HCT116 (cell line): ENCODE data around the gene HAX1. TPM values are rescaled to one million over a fixed set of nuclear protein-coding genes. Genes with fewer than 3 reads are reported as not detected.
"Not testable (repeated sequence)": the region's sequence is repeated elsewhere in the genome, so short reads cannot be mapped to it uniquely, and the experiment has no call there.

Source experiments
- ATAC-seq: fragments of 200-7000 bp; cut with Tn5 transposase; 2 replicates; pipeline ENCODE4 v1.9.1; 2020; ENCODE audit warnings: mild to moderate bottlenecking, moderate library complexity
- BruUV-seq: library from RNA; stranded (reverse); fragments of 400-500 nt; replicated peaks from 2 replicates; lab custom pipeline; 2021; lab: Mats Ljungman, UMichigan
- CTCF ChIA-PET: fragments of 300-600 bp; sonication (Branson Sonifier 250); formaldehyde crosslinking; loops from one replicate; lab custom pipeline; 2021; ENCODE audit warnings: antibody characterized with exemption; lab: Charles Lee
- POLR2A ChIA-PET: fragments of 300-600, 350-600 bp; sonication (Branson Sonifier 250); formaldehyde crosslinking; loops from one replicate; lab custom pipeline; 2021; ENCODE audit warnings: antibody characterized with exemption; lab: Charles Lee
- RAD21 ChIA-PET, 2 experiments: fragments of 300-600 bp; sonication (Branson Sonifier 250); formaldehyde crosslinking; loops; one replicate each; lab custom pipeline; 2023; ENCODE audit warnings: low total read pairs in 2 of 2; ENCODE audit not compliant: uncharacterized antibody in 2 of 2, unreplicated experiment in 2 of 2, low non-redundant PET in 1 of 2; lab: Charles Lee
- DNase-seq: peaks from one replicate; pipeline ENCODE4 v3.0.0-alpha.2; 2010; ENCODE audit warnings: low read depth, low spot score
- H2AFZ ChIP-seq: fragments of 200-600 bp; shearing (Covaris generic), sonication (generic); 2 replicates; pipeline ENCODE4 v1.6.1; 2017; ENCODE audit warnings: low read depth, mixed run types, mixed read lengths, antibody characterized with exemption, low read length; ENCODE audit not compliant: poor library complexity, severe bottlenecking
- H3K27ac ChIP-seq: 2 replicates; pipeline ENCODE4 v1.5.1; 2012; ENCODE audit warnings: low read depth, low read length
- H3K27me3 ChIP-seq: fragments of 200-600 bp; sonication (generic); 2 replicates; pipeline ENCODE4 v1.6.1; 2016; ENCODE audit warnings: mixed run types, low read length, mixed read lengths; ENCODE audit not compliant: insufficient read depth
- H3K36me3 ChIP-seq, 2 experiments: fragments of 200-500 bp in 1 of 2; fragments of 200-600 bp in 1 of 2; sonication (Bioruptor generic) in 1 of 2; sonication (generic) in 1 of 2; 2 replicates each; pipeline versions ENCODE4 v1.5.1 to v1.6.1; 2014 to 2016; ENCODE audit warnings: low read length in 2 of 2, inconsistent platforms in 1 of 2, mixed read lengths in 1 of 2, mixed run types in 1 of 2; ENCODE audit not compliant: insufficient read depth in 2 of 2, control insufficient read depth in 1 of 2
- H3K4me1 ChIP-seq, 2 experiments: fragments of 200-600 bp in 1 of 2; sonication (generic) in 1 of 2; 2 replicates each; pipeline versions ENCODE4 v1.5.1 to v1.6.1; 2012 to 2017; ENCODE audit warnings: low read length in 2 of 2, inconsistent platforms in 1 of 2, mild to moderate bottlenecking in 1 of 2, mixed read lengths in 1 of 2, mixed run types in 1 of 2, moderate library complexity in 1 of 2; ENCODE audit not compliant: insufficient read depth in 2 of 2, control insufficient read depth in 1 of 2
- H3K4me2 ChIP-seq: fragments of 200-600 bp; sonication (generic); 2 replicates; pipeline ENCODE4 v1.6.1; 2017; ENCODE audit warnings: mixed run types, low read length, mixed read lengths
- H3K4me3 ChIP-seq, 2 experiments: fragments of 200-600 bp in 1 of 2; sonication (generic) in 1 of 2; replicated peaks in 1 of 2; 2 replicates each; pipeline ENCODE4 v1.5.1; 2011 to 2016; ENCODE audit warnings: low read length in 2 of 2, control low read depth in 1 of 2, low read depth in 1 of 2, mild to moderate bottlenecking in 1 of 2, mixed read lengths in 1 of 2, mixed run types in 1 of 2
- H3K79me2 ChIP-seq: fragments of 200-600 bp; sonication (generic); 2 replicates; pipeline ENCODE4 v1.6.1; 2017; ENCODE audit warnings: mild to moderate bottlenecking, mixed run types, low read length, moderate library complexity, mixed read lengths; ENCODE audit not compliant: insufficient read depth
- H3K9ac ChIP-seq: fragments of 200-600 bp; sonication (generic); 2 replicates; pipeline ENCODE4 v1.6.1; 2016; ENCODE audit warnings: low read length, mixed read lengths
- H3K9me2 ChIP-seq: fragments of 200-600 bp; sonication (generic), shearing (Covaris generic); 2 replicates; pipeline ENCODE4 v1.6.1; 2017; ENCODE audit warnings: mixed run types, mild to moderate bottlenecking, moderate library complexity; ENCODE audit not compliant: insufficient read depth
- H3K9me3 ChIP-seq, 2 experiments: fragments of 200-500 bp in 1 of 2; fragments of 200-600 bp in 1 of 2; sonication (Bioruptor generic) in 1 of 2; sonication (generic) in 1 of 2; 2 replicates each; pipeline ENCODE4 v1.6.1; 2014 to 2017; ENCODE audit warnings: low read length in 2 of 2, mixed read lengths in 2 of 2, inconsistent platforms in 1 of 2, low read depth in 1 of 2, mild to moderate bottlenecking in 1 of 2, mixed run types in 1 of 2, moderate library complexity in 1 of 2; ENCODE audit not compliant: control insufficient read depth in 1 of 2, insufficient read depth in 1 of 2
- H4K20me1 ChIP-seq: fragments of 200-600 bp; sonication (generic), shearing (Covaris generic); 2 replicates; pipeline ENCODE4 v1.6.1; 2017; ENCODE audit warnings: mixed run types, mild to moderate bottlenecking, moderate library complexity; ENCODE audit not compliant: insufficient read depth
- CTCF ChIP-seq, 3 experiments: fragments of 200-600 bp in 1 of 3; sonication (generic) in 1 of 3; IDR thresholded peaks in 2 of 3; conservative IDR thresholded peaks in 1 of 3; 2 replicates each; pipeline ENCODE4 v1.5.1; 2012 to 2017; ENCODE audit warnings: low read depth in 2 of 3, low read length in 2 of 3, antibody characterized with exemption in 1 of 3, borderline replicate concordance in 1 of 3, control low read depth in 1 of 3, mild to moderate bottlenecking in 1 of 3, mixed read lengths in 1 of 3, mixed run types in 1 of 3, moderate library complexity in 1 of 3; ENCODE audit not compliant: insufficient read depth in 1 of 3
- EGR1 ChIP-seq: IDR thresholded peaks from 2 replicates; pipeline ENCODE4 v1.6.1; 2012; ENCODE audit warnings: low read depth
- RAD21 ChIP-seq: IDR thresholded peaks from 2 replicates; pipeline ENCODE4 v1.6.1; 2012; ENCODE audit warnings: low read depth, mild to moderate bottlenecking
- intact Hi-C: fragments of 100-400 bp; cut with micrococcal nuclease; formaldehyde crosslinking; loops from 2 replicates; pipeline ENCODE4 v1.10.0; 2022
- total RNA-seq: library from RNA; stranded (reverse); gene quantifications from one replicate; pipeline ENCODE4 v1.2.1, GENCODE V29; 2021; ENCODE audit not compliant: unreplicated experiment

The HAX1 gene
- total RNA-seq, 1 experiment from 2014 or later = 93.6 TPM

- POLR2A ChIA-PET = no interaction called here
- ATAC-seq = no peak
- intact Hi-C loops = no loop called here
These were observed 4.4 kb downstream of the HAX1 start for GRCh38 chr1:154276797-154277196.

GRCh38 chr1:154287591-154287990, 15.2 kb downstream of the HAX1 start:
- H3K27me3 ChIP-seq, DNase-seq, H3K4me2 ChIP-seq, H3K4me3 ChIP-seq, CTCF ChIA-PET, H3K9ac ChIP-seq, H4K20me1 ChIP-seq, H3K36me3 ChIP-seq, H2AFZ ChIP-seq, BruUV-seq, H3K9me3 ChIP-seq, POLR2A ChIA-PET, H3K27ac ChIP-seq, RAD21 ChIA-PET, H3K79me2 ChIP-seq, H3K9me2 ChIP-seq, intact Hi-C loops, H3K4me1 ChIP-seq, ATAC-seq: not testable (repeated sequence)

More at GRCh38 chr1:154276797-154277196, 4.4 kb downstream of the HAX1 start:
- Histone ChIP-seq H3K27me3 (no peaks in the 10 kb centered on the region), H3K4me1 (peaks cover 2 to 10% of the 10 kb centered on the region in 2 experiments; a peak in 3 of 4 replicates), H3K9ac (no peak overlapping the region), H3K9me3 (no peaks in the 10 kb centered on the region), H3K9me2 (no peaks in the 10 kb centered on the region), H3K27ac (no peak overlapping the region), H3K4me2 (no peak overlapping the region), H3K4me3 (no peak overlapping the region), H3K79me2 (peaks cover 13% of the 10 kb centered on the region), H2AFZ (no peak overlapping the region), H3K36me3 (peaks cover 7 to 10% of the 10 kb centered on the region in 2 experiments; a peak in 2 of 4 replicates), H4K20me1 (no peaks in the 10 kb centered on the region)
- no TSS peak for BruUV-seq
- no peak for DNase-seq
- ChIA-PET CTCF (interaction anchor here (1.4 to 3.6 kb wide), 2 partner anchors 52 to 58 kb away, joined by 4 to 15 read pairs; no protein-coding TSS in a partner anchor), RAD21 (interaction anchor here in 1 of 2 experiments (0.7 kb wide), 1 partner anchor 58 kb away, joined by 5 read pairs; no protein-coding TSS in a partner anchor)
- TF ChIP-seq CTCF (IDR thresholded peaks at IDR 0.05 in 2 of 3, conservative IDR thresholded peaks at IDR 0.05 in 1 of 3; ENCODE audit: borderline replicate concordance in 1 of 3, insufficient read depth in 1 of 3, low read depth in 2 of 3, low read length in 2 of 3) (peak; percentile 33 to 36 (median 35); a peak in 4 of 6 replicates), RAD21 (peak; percentile 53), EGR1 (no peak)
